GM12874 (cell line): ENCODE measurements around the gene F7.

Experiments
- TF ChIP-seq, protein P1 (sequence below): IDR thresholded peaks from 2 replicates; pipeline ENCODE4 v1.5.1; 2011; ENCODE audit warnings: low read depth, mild to moderate bottlenecking, control low read depth, low read length, moderate library complexity; ENCODE audit not compliant: insufficient read depth

F7 gene

DNA sequence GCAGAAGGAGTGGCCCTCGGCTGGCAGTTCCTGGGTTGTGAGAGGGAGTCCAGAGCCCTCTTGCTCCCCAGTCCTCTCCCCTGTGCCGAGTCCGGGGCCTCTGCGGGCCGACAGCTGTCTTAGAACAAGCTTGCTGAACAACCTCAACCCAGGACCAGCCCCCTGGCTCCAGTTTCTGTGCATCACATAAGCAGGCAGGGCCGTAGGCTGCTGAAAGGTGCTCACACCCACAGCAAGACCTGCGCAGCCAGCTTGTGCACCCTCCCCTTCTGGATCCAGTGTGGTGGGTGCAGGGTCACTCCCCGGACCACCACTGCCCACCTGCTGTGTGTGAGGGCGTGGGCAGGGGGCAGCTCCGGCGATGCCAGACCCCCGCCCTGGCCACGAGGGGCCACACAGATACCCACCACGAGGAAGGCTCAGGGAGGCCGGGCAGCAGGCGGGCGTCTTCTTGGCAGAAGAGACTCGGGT lies 25.2 kb upstream of the F7 start:
- TF ChIP-seq, protein P1, sequence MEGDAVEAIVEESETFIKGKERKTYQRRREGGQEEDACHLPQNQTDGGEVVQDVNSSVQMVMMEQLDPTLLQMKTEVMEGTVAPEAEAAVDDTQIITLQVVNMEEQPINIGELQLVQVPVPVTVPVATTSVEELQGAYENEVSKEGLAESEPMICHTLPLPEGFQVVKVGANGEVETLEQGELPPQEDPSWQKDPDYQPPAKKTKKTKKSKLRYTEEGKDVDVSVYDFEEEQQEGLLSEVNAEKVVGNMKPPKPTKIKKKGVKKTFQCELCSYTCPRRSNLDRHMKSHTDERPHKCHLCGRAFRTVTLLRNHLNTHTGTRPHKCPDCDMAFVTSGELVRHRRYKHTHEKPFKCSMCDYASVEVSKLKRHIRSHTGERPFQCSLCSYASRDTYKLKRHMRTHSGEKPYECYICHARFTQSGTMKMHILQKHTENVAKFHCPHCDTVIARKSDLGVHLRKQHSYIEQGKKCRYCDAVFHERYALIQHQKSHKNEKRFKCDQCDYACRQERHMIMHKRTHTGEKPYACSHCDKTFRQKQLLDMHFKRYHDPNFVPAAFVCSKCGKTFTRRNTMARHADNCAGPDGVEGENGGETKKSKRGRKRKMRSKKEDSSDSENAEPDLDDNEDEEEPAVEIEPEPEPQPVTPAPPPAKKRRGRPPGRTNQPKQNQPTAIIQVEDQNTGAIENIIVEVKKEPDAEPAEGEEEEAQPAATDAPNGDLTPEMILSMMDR: no peak

DNA sequence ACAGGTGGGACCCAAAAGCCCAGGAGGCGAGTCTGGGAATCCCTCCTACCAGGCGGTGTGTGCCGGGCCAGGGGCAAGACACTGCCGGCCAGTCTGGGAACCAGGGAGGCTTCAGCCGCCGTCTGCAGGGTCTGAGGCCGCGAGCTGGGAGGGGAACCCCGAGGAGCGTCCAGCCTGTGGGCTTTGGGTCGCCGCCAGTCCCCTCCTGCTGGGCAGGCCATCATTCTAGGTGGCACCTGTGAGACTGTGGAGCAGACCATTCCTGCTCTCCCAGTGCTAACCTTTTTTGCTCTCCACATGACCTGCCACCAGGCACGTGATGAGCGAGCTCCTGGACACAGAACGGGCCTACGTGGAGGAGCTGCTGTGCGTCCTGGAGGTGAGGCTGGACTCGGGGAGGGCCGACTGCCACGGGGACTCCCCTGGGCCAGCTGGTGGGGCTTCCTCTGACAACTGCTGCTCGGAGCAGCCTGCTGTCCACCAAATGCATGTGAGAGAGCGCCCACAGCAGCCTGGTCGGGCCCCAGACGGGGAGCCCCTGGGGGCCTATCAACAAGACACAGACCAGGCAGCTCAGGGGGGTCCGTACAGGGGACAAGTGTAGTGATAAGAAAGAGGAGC lies 24.6 kb upstream of the F7 start:
- TF ChIP-seq, protein P1: no peak

DNA sequence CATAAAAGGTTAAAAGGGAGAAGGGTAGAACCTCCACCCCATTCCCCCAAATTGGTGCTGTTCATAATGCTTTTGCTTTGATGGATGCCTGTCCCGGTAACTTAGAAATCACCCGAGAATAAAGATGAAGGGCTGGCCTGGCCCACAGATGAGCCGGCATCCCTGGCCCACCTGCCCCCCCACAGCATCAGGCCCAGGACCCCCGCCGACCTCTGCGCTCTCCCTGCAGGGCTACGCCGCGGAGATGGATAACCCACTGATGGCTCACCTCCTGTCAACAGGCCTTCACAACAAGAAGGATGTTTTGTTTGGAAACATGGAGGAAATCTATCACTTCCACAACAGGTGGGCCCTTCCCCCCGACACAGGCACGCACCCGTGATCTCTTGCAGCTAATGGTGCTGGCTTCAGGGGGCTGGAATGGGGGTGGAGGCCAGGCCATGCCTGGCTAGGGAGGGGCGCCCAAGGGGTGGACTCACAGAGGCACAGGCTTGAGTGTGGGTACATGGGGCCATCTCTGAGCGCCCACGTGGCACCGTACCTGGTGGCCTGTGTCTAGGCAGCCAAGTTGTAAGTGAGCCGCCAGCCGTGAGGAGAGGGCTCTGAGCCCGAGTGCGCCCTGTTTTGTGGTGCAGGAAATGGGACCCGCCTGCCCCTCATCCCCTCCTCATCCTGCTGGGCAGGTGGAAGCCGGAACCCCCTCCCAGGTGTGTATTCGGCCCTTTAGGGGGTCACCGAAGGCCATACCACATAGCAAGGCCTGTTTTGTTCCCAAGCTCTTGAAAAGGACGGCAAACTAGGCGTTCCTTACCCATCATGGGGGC lies 23.2 kb upstream of the F7 start:
- TF ChIP-seq, protein P1: no peak

DNA sequence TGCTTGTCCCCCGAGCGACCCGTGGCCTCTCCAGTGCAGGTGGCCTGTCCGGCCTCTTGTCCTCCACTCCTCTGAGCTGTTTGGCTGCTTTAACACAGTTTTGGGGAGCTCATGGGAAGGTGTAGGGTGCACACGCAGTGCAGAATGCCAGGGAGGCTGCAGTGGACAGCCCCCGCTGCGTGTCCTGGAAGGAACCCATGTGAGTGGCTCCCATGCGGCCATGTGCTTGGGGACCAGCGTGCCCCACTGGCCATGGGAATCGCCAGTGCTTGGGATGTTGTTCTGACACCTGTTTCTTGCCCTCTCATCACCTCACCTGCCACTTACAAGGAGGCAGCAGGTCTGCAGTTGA lies 22.6 kb upstream of the F7 start:
- TF ChIP-seq, protein P1: no peak

DNA sequence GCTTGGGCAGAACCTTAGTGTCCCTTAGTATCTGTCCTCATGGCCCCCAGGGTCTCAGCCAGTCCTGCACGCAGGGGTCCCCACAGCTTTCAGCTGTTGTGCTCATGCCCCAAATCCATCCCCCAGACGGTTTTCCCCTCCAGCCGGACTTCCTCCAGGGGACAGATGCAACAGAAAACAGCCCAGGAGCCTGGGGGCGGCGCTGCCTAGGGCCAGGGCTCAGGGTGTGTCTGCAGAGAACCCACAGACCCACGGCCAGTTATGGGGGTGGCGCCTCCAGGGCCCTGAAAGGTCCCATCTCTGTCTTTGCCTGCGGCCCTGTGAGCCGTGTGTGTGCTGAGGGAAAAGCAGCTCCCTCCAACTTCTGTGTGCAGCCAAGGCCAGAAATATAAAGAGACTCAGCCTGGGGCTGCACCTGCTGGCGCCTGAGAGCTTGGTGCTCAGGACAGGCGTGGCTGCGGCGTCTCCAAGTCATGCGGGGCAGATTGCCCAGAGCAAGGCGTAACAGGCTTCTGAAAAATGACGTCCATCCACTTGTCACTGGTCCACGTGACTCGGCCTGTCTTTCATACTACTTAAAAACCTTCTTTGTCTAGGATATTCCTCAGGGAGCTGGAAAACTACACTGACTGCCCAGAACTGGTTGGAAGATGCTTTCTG lies 22.1 kb upstream of the F7 start:
- TF ChIP-seq, protein P1: no peak

DNA sequence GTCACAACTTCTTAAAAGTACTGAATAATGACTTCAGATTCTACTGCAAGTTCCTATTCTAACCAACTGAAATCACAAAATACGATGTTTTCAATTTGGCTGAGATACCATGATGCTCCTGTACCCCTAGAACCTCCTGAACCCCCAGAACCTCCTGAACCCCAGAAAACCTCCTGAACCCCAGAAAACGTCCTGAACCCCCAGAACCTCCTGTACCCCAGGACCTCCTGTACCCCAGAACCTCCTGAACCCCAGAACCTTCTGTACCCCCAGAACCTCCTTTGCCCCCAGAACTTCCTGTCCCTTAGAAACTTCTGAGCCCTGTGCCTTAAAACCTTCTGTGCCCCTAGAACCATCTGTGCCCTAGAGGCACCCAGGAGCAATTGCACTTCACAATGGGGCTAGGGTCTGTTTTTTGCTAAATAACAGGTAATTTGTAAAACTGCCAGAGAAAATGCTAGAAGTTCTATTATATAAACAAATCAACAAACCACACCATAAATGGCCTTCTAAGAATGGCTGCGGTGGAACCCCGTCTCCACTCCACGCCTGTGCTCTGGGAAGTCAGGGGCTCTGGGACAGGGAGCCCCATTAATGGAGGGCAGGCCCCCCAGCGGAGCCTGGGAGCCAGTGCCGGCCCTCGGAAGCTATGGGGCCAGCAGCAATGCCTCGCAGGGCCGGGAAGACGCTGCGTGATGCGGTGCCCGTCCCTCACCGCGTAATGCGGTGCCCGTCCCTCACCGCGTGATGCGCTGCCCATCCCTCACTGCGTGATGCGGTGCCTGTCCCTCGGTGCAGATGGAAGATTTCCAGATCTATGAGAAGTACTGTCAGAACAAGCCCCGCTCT lies 21.3 kb upstream of the F7 start:
- TF ChIP-seq, protein P1: no peak
